H1 (cell line): Measurements from ENCODE around the gene LPO. TPM values are rescaled to one million over a fixed set of nuclear protein-coding genes. Genes with fewer than 3 reads are reported as not detected.

Experiments
- CTCF ChIA-PET: fragments of 300-600 bp; sonication (Branson Sonifier 250); formaldehyde crosslinking; loops from one replicate; lab custom pipeline; 2021; ENCODE audit not compliant: partially characterized antibody; lab: Charles Lee
- POLR2A ChIA-PET: fragments of 300-600 bp; sonication (Branson Sonifier 250); formaldehyde crosslinking; loops from one replicate; lab custom pipeline; 2021; ENCODE audit warnings: inconsistent platforms; ENCODE audit not compliant: partially characterized antibody; lab: Charles Lee
- DNase-seq, 2 experiments: peaks; one replicate each; pipeline versions ENCODE4 v3.0.0 to v3.0.0-alpha.2; 2010 to 2022; ENCODE audit warnings: low spot score in 2 of 2, low read depth in 1 of 2, mixed read lengths in 1 of 2
- FAIRE-seq: peaks from 2 replicates; lab custom pipeline; 2011; peaks lifted over from hg19 to GRCh38; lab: Jason Lieb, UNC
- H2AFZ ChIP-seq: 2 replicates; pipeline ENCODE4 v1.8.1; 2012; ENCODE audit warnings: low read length, inconsistent platforms
- H2AK5ac ChIP-seq: 2 replicates; pipeline ENCODE4 v1.6.1; 2013; ENCODE audit warnings: low read depth, low read length
- H2BK120ac ChIP-seq: replicated peaks from 2 replicates; pipeline ENCODE3; 2013; ENCODE audit warnings: low read depth, low read length, inconsistent platforms
- H2BK12ac ChIP-seq: 2 replicates; pipeline ENCODE4 v1.6.1; 2013; ENCODE audit warnings: low read depth, low read length
- H2BK15ac ChIP-seq: 2 replicates; pipeline ENCODE4 v1.6.1; 2013; ENCODE audit warnings: low read length
- H2BK20ac ChIP-seq: 2 replicates; pipeline ENCODE4 v1.6.1; 2013; ENCODE audit warnings: low read length
- H2BK5ac ChIP-seq: 2 replicates; pipeline ENCODE4 v1.6.1; 2013; ENCODE audit warnings: low read depth, low read length
- H3K14ac ChIP-seq: 2 replicates; pipeline ENCODE4 v1.6.1; 2013; ENCODE audit warnings: inconsistent platforms; ENCODE audit not compliant: insufficient read length
- H3K18ac ChIP-seq: 2 replicates; pipeline ENCODE4 v1.6.1; 2013; ENCODE audit warnings: low read length; ENCODE audit errors: extremely low read depth
- H3K23ac ChIP-seq: 2 replicates; pipeline ENCODE4 v1.6.1; 2013; ENCODE audit warnings: inconsistent platforms; ENCODE audit not compliant: insufficient read length
- H3K23me2 ChIP-seq: 2 replicates; pipeline ENCODE4 v1.6.1; 2013; ENCODE audit warnings: low read depth, low read length
- H3K27ac ChIP-seq: 2 replicates; pipeline ENCODE4 v1.6.1; 2011; ENCODE audit warnings: low read depth, low read length, inconsistent platforms
- H3K27me3 ChIP-seq, 4 experiments: replicated peaks in 1 of 4; 1 replicate in 1 of 4; 2 replicates in 3 of 4; pipeline versions ENCODE4 v1.6.1 to v1.8.1; 2011 to 2013; ENCODE audit warnings: low read length in 3 of 4, mild to moderate bottlenecking in 3 of 4, inconsistent platforms in 2 of 4, mixed read lengths in 2 of 4, moderate library complexity in 1 of 4; ENCODE audit not compliant: control insufficient read depth in 3 of 4, insufficient read depth in 3 of 4; ENCODE audit errors: extremely low read depth in 1 of 4
- H3K36me3 ChIP-seq, 4 experiments: 2 replicates each; pipeline versions ENCODE4 v1.6.1 to v1.8.1; 2011 to 2013; ENCODE audit warnings: mild to moderate bottlenecking in 4 of 4, low read length in 3 of 4, moderate library complexity in 2 of 4, control low read depth in 1 of 4, inconsistent platforms in 1 of 4; ENCODE audit not compliant: insufficient read depth in 4 of 4, control insufficient read depth in 2 of 4
- H3K4ac ChIP-seq: replicated peaks from 2 replicates; pipeline ENCODE3; 2013; ENCODE audit warnings: low read length, low read depth, mixed read lengths, inconsistent platforms; ENCODE audit not compliant: insufficient read length
- H3K4me1 ChIP-seq, 4 experiments: replicated peaks in 1 of 4; 1 replicate in 1 of 4; 2 replicates in 3 of 4; pipeline versions ENCODE4 v1.6.1 to v1.8.1; 2011 to 2013; ENCODE audit warnings: low read length in 3 of 4, inconsistent platforms in 2 of 4, mixed read lengths in 1 of 4; ENCODE audit not compliant: insufficient read depth in 4 of 4, control insufficient read depth in 3 of 4
- H3K4me2 ChIP-seq, 2 experiments: 2 replicates each; pipeline versions ENCODE4 v1.6.1 to v1.8.1; 2011 to 2013; ENCODE audit warnings: low read depth in 2 of 2, low read length in 2 of 2, control low read depth in 1 of 2, inconsistent platforms in 1 of 2, mild to moderate bottlenecking in 1 of 2; ENCODE audit not compliant: insufficient read depth in 1 of 2
- H3K4me3 ChIP-seq, 4 experiments: fragments of 200-600, 300-600 bp in 1 of 4; sonication (generic), shearing (Covaris generic), sonication (Bioruptor Twin) in 1 of 4; 2 replicates each; pipeline versions ENCODE4 v1.5.1 to v1.8.1; 2011 to 2016; ENCODE audit warnings: low read length in 4 of 4, low read depth in 3 of 4, control low read depth in 2 of 4, inconsistent platforms in 2 of 4, mild to moderate bottlenecking in 2 of 4, mixed read lengths in 1 of 4, moderate library complexity in 1 of 4; ENCODE audit not compliant: insufficient read depth in 2 of 4; ENCODE audit errors: extremely low read depth in 1 of 4
- H3K56ac ChIP-seq: replicated peaks from 2 replicates; pipeline ENCODE3; 2013; ENCODE audit warnings: low read depth, mild to moderate bottlenecking, mixed read lengths, low read length, inconsistent platforms; ENCODE audit not compliant: insufficient read length
- H3K79me1 ChIP-seq: 2 replicates; pipeline ENCODE4 v1.6.1; 2013; ENCODE audit warnings: low read depth, low read length, control low read depth
- H3K79me2 ChIP-seq, 2 experiments: 2 replicates each; pipeline versions ENCODE4 v1.6.1 to v1.8.1; 2012 to 2013; ENCODE audit warnings: low read length in 2 of 2, mild to moderate bottlenecking in 2 of 2, inconsistent platforms in 1 of 2; ENCODE audit not compliant: insufficient read depth in 2 of 2, control insufficient read depth in 1 of 2
- H3K9ac ChIP-seq, 4 experiments: replicated peaks in 1 of 4; 1 replicate in 1 of 4; 2 replicates in 3 of 4; pipeline versions ENCODE4 v1.6.1 to v1.8.1; 2011 to 2013; ENCODE audit warnings: low read depth in 3 of 4, low read length in 3 of 4, control low read depth in 2 of 4, mild to moderate bottlenecking in 2 of 4, moderate library complexity in 2 of 4, inconsistent platforms in 1 of 4; ENCODE audit errors: extremely low read depth in 1 of 4
- H3K9me3 ChIP-seq, 2 experiments: 2 replicates each; pipeline versions ENCODE4 v1.6.1 to v1.8.1; 2012 to 2013; ENCODE audit warnings: mild to moderate bottlenecking in 2 of 2, moderate library complexity in 2 of 2, control low read depth in 1 of 2, inconsistent platforms in 1 of 2, low read depth in 1 of 2, low read length in 1 of 2, mixed read lengths in 1 of 2; ENCODE audit not compliant: insufficient read depth in 2 of 2
- H4K20me1 ChIP-seq, 2 experiments: replicated peaks in 1 of 2; 2 replicates each; pipeline versions ENCODE3 to v1.8.1; 2011 to 2013; ENCODE audit warnings: inconsistent platforms in 2 of 2, low read length in 2 of 2, mild to moderate bottlenecking in 1 of 2; ENCODE audit not compliant: insufficient read depth in 2 of 2, control insufficient read depth in 1 of 2
- H4K5ac ChIP-seq: 2 replicates; pipeline ENCODE4 v1.6.1; 2013; ENCODE audit warnings: low read length, low read depth, mixed read lengths, inconsistent platforms; ENCODE audit not compliant: insufficient read length
- H4K8ac ChIP-seq: 2 replicates; pipeline ENCODE4 v1.8.0; 2013; ENCODE audit warnings: mild to moderate bottlenecking, moderate library complexity, low read length, inconsistent platforms; ENCODE audit not compliant: insufficient read depth; ENCODE audit errors: extremely low read depth
- H4K91ac ChIP-seq: replicated peaks from 2 replicates; pipeline ENCODE3; 2013; ENCODE audit warnings: low read length, mixed read lengths, inconsistent platforms; ENCODE audit not compliant: insufficient read length
- CBX8 ChIP-seq: fragments of 300-800, 300-1000 bp; sonication (generic); IDR thresholded peaks from 2 replicates; pipeline ENCODE4 v1.7.1; 2016; ENCODE audit warnings: low read depth, low read length, borderline replicate concordance
- CHD2 ChIP-seq: IDR thresholded peaks from 2 replicates; pipeline ENCODE4 v1.6.1; 2012; ENCODE audit warnings: low read length, improper control_type of control experiment
- EGR1 ChIP-seq: IDR thresholded peaks from 2 replicates; pipeline ENCODE4 v1.6.1; 2011; ENCODE audit warnings: low read depth, low read length, borderline replicate concordance
- FOSL1 ChIP-seq: IDR thresholded peaks from 2 replicates; pipeline ENCODE4 v1.6.1; 2011; ENCODE audit warnings: mild to moderate bottlenecking, low read depth, low read length, moderate library complexity; ENCODE audit not compliant: insufficient read depth
- HDAC2 ChIP-seq, 2 experiments: fragments of 300-600 bp in 1 of 2; sonication (generic) in 1 of 2; IDR thresholded peaks; 2 replicates each; pipeline ENCODE4 v1.6.1; 2011 to 2012; ENCODE audit warnings: low read depth in 2 of 2, low read length in 2 of 2, mild to moderate bottlenecking in 2 of 2, moderate library complexity in 2 of 2, borderline replicate concordance in 1 of 2, inconsistent platforms in 1 of 2
- RXRA ChIP-seq: IDR thresholded peaks from 2 replicates; pipeline ENCODE4 v1.6.1; 2011; ENCODE audit warnings: low read depth, mild to moderate bottlenecking, low read length, moderate library complexity; ENCODE audit not compliant: insufficient read depth
- SAP30 ChIP-seq: fragments of 300-600 bp; sonication (generic); IDR thresholded peaks from 2 replicates; pipeline ENCODE4 v1.7.1; 2012; ENCODE audit warnings: low read length, moderate library complexity, mild to moderate bottlenecking, inconsistent platforms; ENCODE audit not compliant: insufficient read depth, insufficient replicate concordance
- SIN3A ChIP-seq, 2 experiments: IDR thresholded peaks in 1 of 2; conservative IDR thresholded peaks in 1 of 2; 2 replicates each; pipeline ENCODE4 v1.6.1; 2011 to 2012; ENCODE audit warnings: low read length in 2 of 2, improper control_type of control experiment in 1 of 2, low read depth in 1 of 2, mild to moderate bottlenecking in 1 of 2
- SP4 ChIP-seq: IDR thresholded peaks from 2 replicates; pipeline ENCODE4 v1.6.1; 2012; ENCODE audit warnings: low read length, inconsistent platforms
- SRF ChIP-seq: IDR thresholded peaks from 2 replicates; pipeline ENCODE4 v1.6.1; 2011; ENCODE audit warnings: mild to moderate bottlenecking, low read depth, low read length, moderate library complexity
- ZNF274 ChIP-seq: IDR thresholded peaks from 2 replicates; pipeline ENCODE4 v1.7.0; 2012; ENCODE audit warnings: low read length, borderline replicate concordance; ENCODE audit errors: extremely low read depth
- WGBS, 2 experiments: shearing (Covaris generic) in 1 of 2; methylation state at CpG; one replicate each; pipeline versions ENCODE4 v1.1.6 to v1.1.7; 2013 to 2015; ENCODE audit warnings: low lambda C conversion rate in 2 of 2, mixed read lengths in 2 of 2, inconsistent platforms in 1 of 2, low coverage in 1 of 2, missing lambda C conversion rate in 1 of 2; ENCODE audit not compliant: insufficient replicate concordance in 2 of 2, insufficient coverage in 1 of 2, insufficient read length in 1 of 2; ENCODE audit errors: extremely low coverage in 1 of 2, missing lambda C conversion rate in 1 of 2; 5-methylcytosine and 5-hydroxymethylcytosine counted together
- polyA plus RNA-seq, 7 experiments: library from polyadenylated mRNA; depleted of rRNA in 3 of 7; stranded (reverse) in 5 of 7; unstranded in 2 of 7; fragments of >200 nt in 5 of 7; fragments of 200-250 nt in 2 of 7; gene quantifications; 1 replicate in 5 of 7; 2 replicates in 1 of 7; 4 replicates in 1 of 7; pipeline versions ENCODE4 v1.2.1 to v1.2.3, GENCODE V29; 2011 to 2013; ENCODE audit warnings: missing spikeins in 2 of 7, mixed read lengths in 2 of 7
- total RNA-seq: library from RNA; stranded (reverse); fragmentation: NEBNext Ultra II Directional; extraction: Animal tissue kit (Norgen Biotek cat#: 25700); gene quantifications from 2 replicates; pipeline ENCODE4 v1.2.1, GENCODE V29; 2021
- TF ChIP-seq, protein P1 (sequence below): IDR thresholded peaks from 2 replicates; pipeline ENCODE4 v1.6.1; 2011; ENCODE audit warnings: low read length, improper control_type of control experiment

LPO gene
- total and polyA plus RNA-seq, 2 of the 8 experiments (the other 6 are each of a cell fraction or from before 2014, with no cell fraction given) = 0.38 to 0.52 TPM

- Histone ChIP-seq H3K79me2 (no peaks in the 10 kb centered on the region), H2BK15ac (no peak overlapping the region), H3K56ac (no peak overlapping the region), H3K4ac (no peak overlapping the region), H3K18ac (no peak overlapping the region), H2BK20ac (no peak overlapping the region), H3K4me1 (peaks cover 0 to 3% (median 0%) of the 10 kb centered on the region in 4 experiments; a peak in 2 of 7 replicates), H3K23ac (no peak overlapping the region), H3K27ac (no peak overlapping the region), H3K4me3 (peak overlapping the region in 1 of 4 experiments; percentile 81; a peak in 3 of 8 replicates), H4K20me1 (no peaks in the 10 kb centered on the region), H3K4me2 (peak overlapping the region; percentile 65 to 84; a peak in 3 of 4 replicates), H3K79me1 (no peaks in the 10 kb centered on the region), H2BK5ac (no peak overlapping the region), H2BK120ac (no peak overlapping the region), H3K14ac (no peak overlapping the region), H3K36me3 (peaks cover 0 to 4% (median 0%) of the 10 kb centered on the region in 4 experiments; a peak in 1 of 8 replicates), H4K8ac (no peak overlapping the region), H4K5ac (no peak overlapping the region), H3K23me2 (peaks cover 5% of the 10 kb centered on the region; the same call in 1 of the 2 replicates), H2AFZ (peak overlapping the region; percentile 96), H4K91ac (no peak overlapping the region), H3K9ac (no peak overlapping the region), H2BK12ac (no peak overlapping the region), H3K27me3 (no peaks in the 10 kb centered on the region), H3K9me3 (no peaks in the 10 kb centered on the region), H2AK5ac (no peak overlapping the region)
- no peak for FAIRE-seq
- WGBS, 2 experiments = 90% methylated on average over 7 of the region's 7 CpGs; no CpG with 5 or more reads in 1 of the 2 experiments
- CTCF ChIA-PET = interaction anchor here (0.5 to 13.2 kb wide), 10 partner anchors 9 to 278 kb away, joined by 3 to 127 read pairs (median 4); partner anchors contain the start of gene LPO
- POLR2A ChIA-PET = interaction anchor here (1.4 to 2.2 kb wide), 4 partner anchors 8 to 295 kb away, joined by 4 to 7 read pairs (median 5); partner anchors contain the start of gene MTMR4
- no peak for DNase-seq
- TF ChIP-seq SIN3A (conservative IDR thresholded peaks at IDR 0.05 in 1 of 2, IDR thresholded peaks at IDR 0.05 in 1 of 2; ENCODE audit: low read depth in 1 of 2, low read length in 2 of 2) (no peak), ZNF274 (no peak), RXRA (no peak), SRF (no peak), EGR1 (no peak), SAP30 (no peak), CHD2 (no peak), CBX8 (no peak), FOSL1 (no peak), HDAC2 (IDR thresholded peaks at IDR 0.05; ENCODE audit: borderline replicate concordance in 1 of 2, low read depth in 2 of 2, low read length in 2 of 2) (no peak), SP4 (no peak)
- TF ChIP-seq, protein P1, sequence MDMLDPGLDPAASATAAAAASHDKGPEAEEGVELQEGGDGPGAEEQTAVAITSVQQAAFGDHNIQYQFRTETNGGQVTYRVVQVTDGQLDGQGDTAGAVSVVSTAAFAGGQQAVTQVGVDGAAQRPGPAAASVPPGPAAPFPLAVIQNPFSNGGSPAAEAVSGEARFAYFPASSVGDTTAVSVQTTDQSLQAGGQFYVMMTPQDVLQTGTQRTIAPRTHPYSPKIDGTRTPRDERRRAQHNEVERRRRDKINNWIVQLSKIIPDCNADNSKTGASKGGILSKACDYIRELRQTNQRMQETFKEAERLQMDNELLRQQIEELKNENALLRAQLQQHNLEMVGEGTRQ = no peak
Measured at GRCh38 chr17:58219789-58220183, 18.6 kb upstream of the LPO start.
